ENCODE results near the gene WDFY1. TPM values are rescaled to one million over a fixed set of nuclear protein-coding genes. Genes with fewer than 3 reads are reported as not detected.

The WDFY1 gene
- total and polyA plus RNA-seq, 9 of the 15 experiments (the other 6 are each of a cell fraction or from before 2014, with no cell fraction given): 5.4 to 27.6 (median 17.5) TPM

GRCh38 chr2:223894009-223894408 lies 51.1 kb downstream of the WDFY1 start:
- H3K36me3 ChIP-seq (ENCODE audit: control insufficient read depth, insufficient read depth, low read length): peaks cover 16% of the 10 kb centered on the region; the same call in 2 of the 3 replicates
- no peaks in the 10 kb centered on the region for H4K20me1 ChIP-seq (replicated peaks; ENCODE audit: control insufficient read depth, insufficient read depth, low read length)
- no peak overlapping the region for H3K9ac ChIP-seq (ENCODE audit: insufficient read depth in 1 of 2, low read depth in 2 of 2, low read length in 2 of 2)
- H3K9me3 ChIP-seq (replicated peaks; ENCODE audit: control insufficient read depth, insufficient read depth, low read depth, low read length): no peaks in the 10 kb centered on the region
- POLR2A ChIA-PET: no interaction called here
- no peak overlapping the region for H2AFZ ChIP-seq (ENCODE audit: low read depth, low read length)
- H3K27ac ChIP-seq (ENCODE audit: extremely low read depth, low read depth, low read length): no peak overlapping the region
- in situ Hi-C loops (cut with MboI): no loop called here
- no peaks in the 10 kb centered on the region for H3K79me2 ChIP-seq (ENCODE audit: control insufficient read depth, insufficient read depth, low read length)
- CTCF ChIA-PET (ENCODE audit: low intra/inter-chr PET ratio): interaction anchor here (0.7 kb wide), 1 partner anchor 918 kb away, joined by 3 read pairs; no protein-coding TSS in a partner anchor
- H3K4me2 ChIP-seq (ENCODE audit: insufficient read depth, low read length): no peak overlapping the region
- ATAC-seq: no peak
- no peak overlapping the region for H3K4me3 ChIP-seq
- 93% methylated on average over 8 of the region's 8 CpGs for WGBS (ENCODE audit: insufficient coverage, low coverage, missing lambda C conversion rate)
- no TSS peak for BruUV-seq (replicated peaks)
- H3K9me1 ChIP-seq (ENCODE audit: control insufficient read depth, insufficient read depth, low read length): no peaks in the 10 kb centered on the region
- H3K27me3 ChIP-seq (ENCODE audit: control insufficient read depth in 2 of 2, insufficient read depth in 2 of 2, low read length in 2 of 2): no peaks in the 10 kb centered on the region
- no peak for DNase-seq (ENCODE audit: extremely low read depth in 1 of 4, low spot score in 3 of 4)
- no peak for FAIRE-seq
- intact Hi-C loops (cut with micrococcal nuclease): no loop called here
- no peaks in the 10 kb centered on the region for H3K4me1 ChIP-seq (replicated peaks in 1 of 2; ENCODE audit: control insufficient read depth in 2 of 2, insufficient read depth in 2 of 2, low read length in 2 of 2)
- TF ChIP-seq TRIM25 (IDR thresholded peaks at IDR 0.05; ENCODE audit: borderline replicate concordance) (no peak), ARHGAP35 (IDR thresholded peaks at IDR 0.05; ENCODE audit: partially characterized antibody) (no peak), MEF2A (IDR thresholded peaks at IDR 0.05; ENCODE audit: control insufficient read depth, low read depth, low read length) (no peak), MAFF (IDR thresholded peaks at IDR 0.05; ENCODE audit: low read length) (no peak), AFF4 (CRISPR knock-in tag; IDR thresholded peaks at IDR 0.05) (no peak), CREB3L1 (IDR thresholded peaks at IDR 0.05; ENCODE audit: borderline replicate concordance, low read depth) (no peak), MCM3 (IDR thresholded peaks at IDR 0.05) (no peak), NELFE (IDR thresholded peaks at IDR 0.05; ENCODE audit: insufficient read depth, insufficient read length) (no peak), TAF7 (tag; IDR thresholded peaks at IDR 0.05) (no peak), IRF2 (CRISPR knock-in tag; IDR thresholded peaks at IDR 0.05) (no peak), ZKSCAN3 (CRISPR knock-in tag; IDR thresholded peaks at IDR 0.05) (no peak), GABPA (tag; conservative IDR thresholded peaks at IDR 0.05; ENCODE audit: low read depth) (no peak)
- TF ChIP-seq, protein P1, sequence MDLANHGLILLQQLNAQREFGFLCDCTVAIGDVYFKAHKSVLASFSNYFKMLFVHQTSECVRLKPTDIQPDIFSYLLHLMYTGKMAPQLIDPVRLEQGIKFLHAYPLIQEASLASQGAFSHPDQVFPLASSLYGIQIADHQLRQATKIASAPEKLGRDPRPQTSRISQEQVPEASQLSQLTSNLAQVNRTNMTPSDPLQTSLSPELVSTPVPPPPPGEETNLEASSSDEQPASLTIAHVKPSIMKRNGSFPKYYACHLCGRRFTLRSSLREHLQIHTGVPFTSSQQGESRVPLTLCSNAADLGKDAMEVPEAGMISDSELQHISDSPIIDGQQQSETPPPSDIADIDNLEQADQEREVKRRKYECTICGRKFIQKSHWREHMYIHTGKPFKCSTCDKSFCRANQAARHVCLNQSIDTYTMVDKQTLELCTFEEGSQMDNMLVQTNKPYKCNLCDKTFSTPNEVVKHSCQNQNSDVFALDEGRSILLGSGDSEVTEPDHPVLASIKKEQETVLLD (IDR thresholded peaks at IDR 0.05): no peak
- TF ChIP-seq, protein P2, sequence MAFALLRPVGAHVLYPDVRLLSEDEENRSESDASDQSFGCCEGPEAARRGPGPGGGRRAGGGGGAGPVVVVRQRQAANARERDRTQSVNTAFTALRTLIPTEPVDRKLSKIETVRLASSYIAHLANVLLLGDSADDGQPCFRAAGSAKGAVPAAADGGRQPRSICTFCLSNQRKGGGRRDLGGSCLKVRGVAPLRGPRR (CRISPR knock-in tag; IDR thresholded peaks at IDR 0.05): no peak

Data from K562 (cell line).